Measurements from ENCODE around the gene CABLES1. TPM values are rescaled to one million over a fixed set of nuclear protein-coding genes. Genes with fewer than 3 reads are reported as not detected.
"Not testable (repeated sequence)": the region's sequence is repeated elsewhere in the genome, so short reads cannot be mapped to it uniquely, and the experiment has no call there.

CABLES1 gene, protein sequence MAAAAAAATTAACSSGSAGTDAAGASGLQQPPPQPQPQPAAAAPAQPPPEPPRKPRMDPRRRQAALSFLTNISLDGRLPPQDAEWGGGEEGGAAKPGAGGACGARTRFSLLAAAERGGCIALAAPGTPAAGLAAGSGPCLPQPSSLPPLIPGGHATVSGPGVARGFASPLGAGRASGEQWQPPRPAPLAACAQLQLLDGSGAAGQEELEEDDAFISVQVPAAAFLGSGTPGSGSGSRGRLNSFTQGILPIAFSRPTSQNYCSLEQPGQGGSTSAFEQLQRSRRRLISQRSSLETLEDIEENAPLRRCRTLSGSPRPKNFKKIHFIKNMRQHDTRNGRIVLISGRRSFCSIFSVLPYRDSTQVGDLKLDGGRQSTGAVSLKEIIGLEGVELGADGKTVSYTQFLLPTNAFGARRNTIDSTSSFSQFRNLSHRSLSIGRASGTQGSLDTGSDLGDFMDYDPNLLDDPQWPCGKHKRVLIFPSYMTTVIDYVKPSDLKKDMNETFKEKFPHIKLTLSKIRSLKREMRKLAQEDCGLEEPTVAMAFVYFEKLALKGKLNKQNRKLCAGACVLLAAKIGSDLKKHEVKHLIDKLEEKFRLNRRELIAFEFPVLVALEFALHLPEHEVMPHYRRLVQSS
- total RNA-seq, result 10 to 100 TPM in 1 of 2 donors, 1 to 10 TPM in 1; 9.9 to 16.7 TPM
- polyA plus RNA-seq (2013, experiment 1 of 2), result 4.5 TPM
- polyA plus RNA-seq (2013, experiment 2 of 2), result 4.3 TPM
- long read RNA-seq, experiment 1, full-length matches to known transcripts, result 1 of 2 reads
- long read RNA-seq, experiment 1, partial matches to known transcripts, result 0 of 2 reads
- long read RNA-seq, experiment 1, other reads (novel, unspliced or antisense), result 1 of 2 reads
- long read RNA-seq, experiment 2, full-length matches to known transcripts, result 11 of 15 reads
- long read RNA-seq, experiment 2, partial matches to known transcripts, result 2 of 15 reads
- long read RNA-seq, experiment 2, other reads (novel, unspliced or antisense), result 2 of 15 reads
- long read RNA-seq, experiment 3, partial matches to known transcripts, result 4 of 10 reads
- long read RNA-seq, experiment 3, other reads (novel, unspliced or antisense), result 6 of 10 reads
- long read RNA-seq, experiment 4, result 0 reads

DNA sequence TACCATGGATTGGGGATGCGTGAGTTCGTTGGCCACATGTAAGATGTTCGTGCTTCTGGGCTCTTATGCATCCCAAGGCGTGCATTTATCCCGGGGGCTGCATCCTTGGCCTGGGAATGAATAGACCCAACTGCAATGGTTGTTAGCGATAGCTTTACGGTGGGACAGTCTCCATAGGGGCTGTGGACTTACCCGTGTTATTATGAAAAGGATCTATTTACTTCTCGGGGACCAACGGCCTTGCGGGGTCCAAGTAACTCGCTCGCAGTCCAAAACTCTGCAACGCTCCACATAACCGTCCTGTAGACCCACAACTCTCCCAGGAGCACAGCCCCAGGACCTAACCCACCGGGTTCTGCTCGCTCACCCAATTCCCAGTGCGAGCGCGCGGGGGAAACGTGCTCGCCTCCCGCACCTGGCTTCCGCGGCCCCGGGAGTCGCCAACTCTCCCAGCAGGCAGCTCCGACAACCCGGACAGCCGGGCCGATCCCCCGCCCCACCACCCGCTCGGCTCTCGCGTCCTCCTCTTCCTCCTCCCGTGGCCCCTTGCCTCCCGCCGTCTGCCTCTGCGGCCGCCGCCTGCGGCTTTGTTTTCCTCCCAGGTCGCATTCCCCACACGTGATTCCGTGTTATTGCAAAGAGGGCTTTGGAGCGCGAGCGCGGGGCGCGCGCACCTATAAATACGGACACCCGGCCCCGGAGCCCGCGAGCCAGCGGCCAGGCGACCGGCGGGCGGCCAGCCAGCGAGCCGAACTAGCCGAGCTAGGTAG is at the start of gene CABLES1:
TSS of gene CABLES1 (plus strand) at position 706 of the 770 bp plus-strand sequence. CDS start 278 bp downstream, outside the sequence.
- DNase-seq, result peak; percentile 88
- H3K9me3 ChIP-seq (ENCODE audit: control insufficient read depth, low read length), result no peaks in the 10 kb centered on the region
- H3K9ac ChIP-seq (ENCODE audit: extremely low read depth, low read length, poor library complexity, severe bottlenecking), result peak within 1 kb of the TSS; percentile 30
- H3K9me3 Mint-ChIP-seq, result no peaks in the 10 kb centered on the region
- peak within 1 kb of the TSS; percentile 92 for H3K27ac Mint-ChIP-seq
- peaks cover 18% of the 10 kb centered on the region for H3K27me3 ChIP-seq (ENCODE audit: control insufficient read depth, insufficient read depth, low read length, poor library complexity, severe bottlenecking)
- H3K4me1 Mint-ChIP-seq, result peaks cover 36% of the 10 kb centered on the region
- peaks cover 7% of the 10 kb centered on the region for H3K4me1 ChIP-seq (ENCODE audit: control insufficient read depth, insufficient read depth, low read length)
- peak within 1 kb of the TSS; percentile 88 for H3K4me3 ChIP-seq (ENCODE audit: low read length)
- H3K36me3 Mint-ChIP-seq (ENCODE audit: low read depth), result peaks cover 3% of the 10 kb centered on the region
- no peaks in the 10 kb centered on the region for H3K36me3 ChIP-seq (ENCODE audit: control insufficient read depth, insufficient read depth, low read length)
- H3K27me3 Mint-ChIP-seq (ENCODE audit: insufficient read depth), result no peaks in the 10 kb centered on the region
- no peak within 1 kb of the TSS for H3K27ac ChIP-seq (ENCODE audit: low read depth, low read length)
- H3K4me3 Mint-ChIP-seq, result peak within 1 kb of the TSS; percentile 77
- 2% methylated on average over 50 to 67 of the region's 67 CpGs for WGBS, 2 experiments (ENCODE audit: insufficient coverage in 1 of 2, insufficient read length in 1 of 2)
- TF ChIP-seq, protein P1, sequence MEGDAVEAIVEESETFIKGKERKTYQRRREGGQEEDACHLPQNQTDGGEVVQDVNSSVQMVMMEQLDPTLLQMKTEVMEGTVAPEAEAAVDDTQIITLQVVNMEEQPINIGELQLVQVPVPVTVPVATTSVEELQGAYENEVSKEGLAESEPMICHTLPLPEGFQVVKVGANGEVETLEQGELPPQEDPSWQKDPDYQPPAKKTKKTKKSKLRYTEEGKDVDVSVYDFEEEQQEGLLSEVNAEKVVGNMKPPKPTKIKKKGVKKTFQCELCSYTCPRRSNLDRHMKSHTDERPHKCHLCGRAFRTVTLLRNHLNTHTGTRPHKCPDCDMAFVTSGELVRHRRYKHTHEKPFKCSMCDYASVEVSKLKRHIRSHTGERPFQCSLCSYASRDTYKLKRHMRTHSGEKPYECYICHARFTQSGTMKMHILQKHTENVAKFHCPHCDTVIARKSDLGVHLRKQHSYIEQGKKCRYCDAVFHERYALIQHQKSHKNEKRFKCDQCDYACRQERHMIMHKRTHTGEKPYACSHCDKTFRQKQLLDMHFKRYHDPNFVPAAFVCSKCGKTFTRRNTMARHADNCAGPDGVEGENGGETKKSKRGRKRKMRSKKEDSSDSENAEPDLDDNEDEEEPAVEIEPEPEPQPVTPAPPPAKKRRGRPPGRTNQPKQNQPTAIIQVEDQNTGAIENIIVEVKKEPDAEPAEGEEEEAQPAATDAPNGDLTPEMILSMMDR (conservative IDR thresholded peaks at IDR 0.05), result no peak

DNA sequence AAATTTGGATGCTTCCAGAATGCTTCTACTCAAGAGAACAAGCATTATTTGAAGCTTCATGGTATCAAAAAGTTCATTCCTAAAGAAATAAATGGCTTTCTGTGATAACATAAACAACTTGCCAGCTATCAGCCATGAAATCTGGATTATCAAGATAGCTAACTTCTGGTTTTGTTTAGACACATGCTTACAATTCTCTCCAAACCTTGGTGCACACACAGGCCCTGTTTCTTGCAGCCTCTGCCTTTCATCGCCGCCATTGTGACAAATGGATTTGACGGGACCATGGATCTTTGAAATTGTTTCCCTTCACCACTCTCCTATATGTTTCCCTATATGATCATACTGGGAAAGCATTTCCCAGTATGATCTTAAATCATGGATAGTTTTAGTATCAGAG is 47.9 kb upstream of the CABLES1 start:
- H3K4me3 Mint-ChIP-seq, result no peak overlapping the region
- H3K27ac Mint-ChIP-seq, result no peak overlapping the region
- WGBS, 2 experiments (ENCODE audit: insufficient coverage in 1 of 2, insufficient read length in 1 of 2), result 64 to 67% methylated on average over 3 of the region's 3 CpGs
- Histone ChIP-seq H3K4me3 (ENCODE audit: low read length) (no peak overlapping the region), H3K27ac (ENCODE audit: low read depth, low read length) (no peak overlapping the region), H3K27me3 (ENCODE audit: control insufficient read depth, insufficient read depth, low read length, poor library complexity, severe bottlenecking) (no peaks in the 10 kb centered on the region), H3K9me3 (ENCODE audit: control insufficient read depth, low read length) (no peaks in the 10 kb centered on the region), H3K36me3 (ENCODE audit: control insufficient read depth, insufficient read depth, low read length) (no peaks in the 10 kb centered on the region), H3K9ac (ENCODE audit: extremely low read depth, low read length, poor library complexity, severe bottlenecking) (no peak overlapping the region), H3K4me1 (ENCODE audit: control insufficient read depth, insufficient read depth, low read length) (no peaks in the 10 kb centered on the region)
- no peaks in the 10 kb centered on the region for H3K9me3 Mint-ChIP-seq
- H3K4me1 Mint-ChIP-seq, result peaks cover 7% of the 10 kb centered on the region
- no peak for DNase-seq
- TF ChIP-seq, protein P1 (conservative IDR thresholded peaks at IDR 0.05), result no peak
- peaks cover 4% of the 10 kb centered on the region for H3K27me3 Mint-ChIP-seq (ENCODE audit: insufficient read depth)
- no peaks in the 10 kb centered on the region for H3K36me3 Mint-ChIP-seq (ENCODE audit: low read depth)

GRCh38 chr18:23088310-23088709 is 47.0 kb upstream of the CABLES1 start:
- Mint-ChIP-seq H3K4me3 (no peak overlapping the region), H3K9me3 (no peaks in the 10 kb centered on the region), H3K36me3 (ENCODE audit: low read depth) (no peaks in the 10 kb centered on the region), H3K27ac (no peak overlapping the region), H3K4me1 (peaks cover 7% of the 10 kb centered on the region), H3K27me3 (ENCODE audit: insufficient read depth) (peaks cover 4% of the 10 kb centered on the region)
- Histone ChIP-seq H3K27ac (ENCODE audit: low read depth, low read length) (no peak overlapping the region), H3K4me1 (ENCODE audit: control insufficient read depth, insufficient read depth, low read length) (no peaks in the 10 kb centered on the region), H3K9ac (ENCODE audit: extremely low read depth, low read length, poor library complexity, severe bottlenecking) (no peak overlapping the region), H3K4me3 (ENCODE audit: low read length) (no peak overlapping the region), H3K9me3 (ENCODE audit: control insufficient read depth, low read length) (no peaks in the 10 kb centered on the region), H3K27me3 (ENCODE audit: control insufficient read depth, insufficient read depth, low read length, poor library complexity, severe bottlenecking) (no peaks in the 10 kb centered on the region), H3K36me3 (ENCODE audit: control insufficient read depth, insufficient read depth, low read length) (no peaks in the 10 kb centered on the region)
- TF ChIP-seq, protein P1 (conservative IDR thresholded peaks at IDR 0.05), result no peak
- DNase-seq, result no peak
- 88 to 89% methylated on average over 7 of the region's 7 CpGs for WGBS, 2 experiments (ENCODE audit: insufficient coverage in 1 of 2, insufficient read length in 1 of 2)

DNA sequence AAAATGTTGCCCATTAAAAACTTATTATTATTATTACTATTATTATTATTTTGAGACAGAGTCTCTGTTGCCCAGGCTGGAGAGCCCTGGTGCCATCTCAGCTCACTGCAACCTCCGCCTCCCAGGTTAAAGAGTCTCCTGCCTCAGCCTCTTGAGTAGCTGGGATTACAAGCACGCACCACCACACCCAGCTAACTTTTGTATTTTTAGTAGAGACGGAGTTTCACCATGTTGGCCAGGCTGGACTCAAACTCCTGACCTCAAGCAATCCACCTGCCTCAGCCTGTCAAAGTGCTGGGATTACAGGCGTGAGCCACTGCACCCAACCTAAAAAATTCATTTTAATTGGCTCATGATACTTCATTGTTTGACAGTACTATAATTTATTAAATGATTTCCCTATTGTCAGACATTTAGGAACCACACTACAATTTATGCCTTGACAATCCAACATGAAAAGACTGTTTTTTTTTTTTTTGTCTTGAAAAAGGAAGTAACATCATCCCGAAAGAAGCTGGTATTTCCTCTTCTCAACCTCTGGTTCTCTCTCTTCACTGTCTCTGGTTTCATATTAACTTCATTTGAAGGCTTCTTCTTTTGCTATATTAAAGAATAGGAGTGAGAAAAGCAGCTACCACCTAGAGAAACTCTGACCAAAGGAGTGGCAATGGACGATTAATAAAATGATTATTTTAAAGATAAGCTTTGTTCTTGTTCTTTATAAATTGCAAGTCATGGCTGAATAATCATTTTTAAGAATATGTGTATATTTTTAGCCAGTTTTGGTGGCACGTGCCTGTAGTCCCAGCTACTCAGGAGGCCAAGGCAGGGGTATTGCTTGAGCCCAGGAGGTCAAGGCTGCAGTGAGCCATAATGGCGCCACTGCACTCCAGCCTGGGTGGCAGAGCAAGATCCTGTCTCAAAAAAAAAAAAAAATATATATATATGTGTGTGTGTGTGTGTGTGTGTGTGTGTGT is 44.0 kb upstream of the CABLES1 start:
- not testable (repeated sequence) for DNase-seq; H3K9me3 ChIP-seq (ENCODE audit: control insufficient read depth, low read length); H3K36me3 Mint-ChIP-seq (ENCODE audit: low read depth); H3K9me3 Mint-ChIP-seq; H3K27me3 ChIP-seq (ENCODE audit: control insufficient read depth, insufficient read depth, low read length, poor library complexity, severe bottlenecking); H3K4me1 ChIP-seq (ENCODE audit: control insufficient read depth, insufficient read depth, low read length); H3K4me3 ChIP-seq (ENCODE audit: low read length); H3K9ac ChIP-seq (ENCODE audit: extremely low read depth, low read length, poor library complexity, severe bottlenecking); H3K4me3 Mint-ChIP-seq; H3K36me3 ChIP-seq (ENCODE audit: control insufficient read depth, insufficient read depth, low read length); H3K27ac ChIP-seq (ENCODE audit: low read depth, low read length); H3K27ac Mint-ChIP-seq
- Mint-ChIP-seq H3K4me1 (peaks cover 16% of the 10 kb centered on the region), H3K27me3 (ENCODE audit: insufficient read depth) (peaks cover 16% of the 10 kb centered on the region)
- 91 to 96% methylated on average over 4 to 7 of the region's 8 CpGs for WGBS, 2 experiments (ENCODE audit: insufficient coverage in 1 of 2, insufficient read length in 1 of 2)
